OCI-LY1 (cell line): ENCODE results near the gene HMCN2.

ENCODE experiments used
- EZH2 ChIP-seq: fragments of 200-600 bp; sonication (generic), shearing (Covaris generic); IDR thresholded peaks from 2 replicates; pipeline ENCODE4 v1.8.0; 2017; ENCODE audit warnings: borderline replicate concordance, mixed run types, mild to moderate bottlenecking, antibody characterized with exemption, low read length, moderate library complexity, mixed read lengths
- TF ChIP-seq, protein P1 (sequence below): fragments of 200-600 bp; sonication (generic), shearing (Covaris generic); IDR thresholded peaks from 2 replicates; pipeline ENCODE4 v1.5.1; 2017; ENCODE audit warnings: mild to moderate bottlenecking, antibody characterized with exemption, low read length, moderate library complexity, mixed read lengths

DNA sequence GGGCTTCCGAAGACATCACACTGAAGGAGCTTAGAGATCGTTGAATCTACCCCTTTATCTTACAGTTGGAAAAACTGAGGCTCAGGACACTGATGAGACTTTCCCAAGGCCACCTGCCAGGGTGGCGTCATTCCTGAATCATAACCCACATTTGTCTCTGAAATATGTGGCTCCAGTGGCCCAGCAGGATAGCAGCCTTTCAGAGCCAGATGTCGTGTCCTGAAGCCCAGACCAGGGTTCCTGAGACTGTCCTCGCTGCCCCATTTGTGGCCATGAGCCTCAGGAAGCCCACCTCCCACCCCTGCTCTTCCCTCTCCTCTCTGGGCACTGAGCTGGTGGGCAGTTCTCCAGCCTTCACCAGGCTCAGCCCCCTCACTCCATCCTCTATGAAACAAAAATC, 2.4 kb downstream of the HMCN2 start:
- no peak for TF ChIP-seq EZH2
- TF ChIP-seq, protein P1, sequence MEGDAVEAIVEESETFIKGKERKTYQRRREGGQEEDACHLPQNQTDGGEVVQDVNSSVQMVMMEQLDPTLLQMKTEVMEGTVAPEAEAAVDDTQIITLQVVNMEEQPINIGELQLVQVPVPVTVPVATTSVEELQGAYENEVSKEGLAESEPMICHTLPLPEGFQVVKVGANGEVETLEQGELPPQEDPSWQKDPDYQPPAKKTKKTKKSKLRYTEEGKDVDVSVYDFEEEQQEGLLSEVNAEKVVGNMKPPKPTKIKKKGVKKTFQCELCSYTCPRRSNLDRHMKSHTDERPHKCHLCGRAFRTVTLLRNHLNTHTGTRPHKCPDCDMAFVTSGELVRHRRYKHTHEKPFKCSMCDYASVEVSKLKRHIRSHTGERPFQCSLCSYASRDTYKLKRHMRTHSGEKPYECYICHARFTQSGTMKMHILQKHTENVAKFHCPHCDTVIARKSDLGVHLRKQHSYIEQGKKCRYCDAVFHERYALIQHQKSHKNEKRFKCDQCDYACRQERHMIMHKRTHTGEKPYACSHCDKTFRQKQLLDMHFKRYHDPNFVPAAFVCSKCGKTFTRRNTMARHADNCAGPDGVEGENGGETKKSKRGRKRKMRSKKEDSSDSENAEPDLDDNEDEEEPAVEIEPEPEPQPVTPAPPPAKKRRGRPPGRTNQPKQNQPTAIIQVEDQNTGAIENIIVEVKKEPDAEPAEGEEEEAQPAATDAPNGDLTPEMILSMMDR: no peak
